Fibroblast of upper back skin (primary cell): ENCODE measurements around the gene EPHX1.

Source experiments
- DNase-seq: peaks from one replicate; pipeline ENCODE4 v3.0.0-alpha.2; 2013

Gene EPHX1

DNA sequence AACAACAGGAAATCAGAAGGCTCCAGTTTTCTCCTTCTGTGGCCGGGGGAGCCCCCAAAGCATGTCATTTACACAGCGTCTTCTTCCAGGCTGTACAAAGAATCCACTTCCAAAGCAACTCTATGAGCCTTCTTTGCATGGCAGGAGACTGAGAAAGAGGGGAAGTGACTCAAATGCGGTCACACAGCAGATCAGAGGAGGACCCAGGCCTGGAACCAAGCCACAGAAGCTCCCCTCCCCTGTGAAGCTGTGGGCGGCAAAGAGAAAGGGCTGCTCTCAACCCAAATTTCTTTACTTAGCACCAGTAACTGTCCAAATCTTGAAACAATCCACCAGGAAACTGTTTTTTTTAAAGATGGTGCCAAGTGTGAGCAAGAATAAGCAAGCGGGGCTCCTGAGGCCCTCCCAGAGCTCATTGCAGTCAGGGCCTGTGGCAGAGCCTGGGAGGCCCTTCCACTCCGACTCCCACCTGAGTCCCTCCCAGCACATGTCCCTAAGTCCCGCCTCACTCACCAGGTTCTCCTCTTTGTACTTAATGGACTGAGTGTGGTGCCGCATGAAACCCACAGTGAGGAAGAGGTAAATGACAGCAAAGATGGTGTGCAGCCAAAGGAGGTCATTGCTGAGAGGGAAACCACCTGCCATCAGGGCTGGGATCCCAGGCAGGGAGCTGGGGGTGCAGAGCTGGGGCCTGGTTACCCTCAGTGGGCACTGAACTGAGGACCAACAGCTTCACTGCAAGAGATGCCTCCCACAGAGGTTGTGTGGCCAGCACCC lies 56.3 kb downstream of the EPHX1 start:
- DNase-seq = peak; percentile 59

DNA sequence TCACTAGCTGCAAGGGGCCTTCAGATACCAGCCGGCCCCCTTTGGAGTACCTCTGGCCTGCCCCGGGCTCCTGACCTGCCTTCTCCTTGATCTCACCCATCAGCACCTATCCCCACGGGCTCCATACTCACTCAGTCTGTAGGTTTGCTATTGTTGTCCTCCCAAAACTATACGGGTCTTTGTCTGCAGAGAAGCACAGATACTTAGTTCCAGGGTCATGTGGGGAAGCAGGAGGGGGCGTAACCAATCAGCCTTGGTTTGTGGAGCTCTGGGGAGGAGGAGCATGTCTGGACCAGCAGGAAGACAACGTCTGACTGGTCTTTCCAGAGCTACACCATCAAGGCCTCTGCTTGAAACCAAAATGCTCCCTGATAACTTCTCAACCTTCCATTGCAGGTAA lies 57.1 kb downstream of the EPHX1 start:
- DNase-seq = no peak

DNA sequence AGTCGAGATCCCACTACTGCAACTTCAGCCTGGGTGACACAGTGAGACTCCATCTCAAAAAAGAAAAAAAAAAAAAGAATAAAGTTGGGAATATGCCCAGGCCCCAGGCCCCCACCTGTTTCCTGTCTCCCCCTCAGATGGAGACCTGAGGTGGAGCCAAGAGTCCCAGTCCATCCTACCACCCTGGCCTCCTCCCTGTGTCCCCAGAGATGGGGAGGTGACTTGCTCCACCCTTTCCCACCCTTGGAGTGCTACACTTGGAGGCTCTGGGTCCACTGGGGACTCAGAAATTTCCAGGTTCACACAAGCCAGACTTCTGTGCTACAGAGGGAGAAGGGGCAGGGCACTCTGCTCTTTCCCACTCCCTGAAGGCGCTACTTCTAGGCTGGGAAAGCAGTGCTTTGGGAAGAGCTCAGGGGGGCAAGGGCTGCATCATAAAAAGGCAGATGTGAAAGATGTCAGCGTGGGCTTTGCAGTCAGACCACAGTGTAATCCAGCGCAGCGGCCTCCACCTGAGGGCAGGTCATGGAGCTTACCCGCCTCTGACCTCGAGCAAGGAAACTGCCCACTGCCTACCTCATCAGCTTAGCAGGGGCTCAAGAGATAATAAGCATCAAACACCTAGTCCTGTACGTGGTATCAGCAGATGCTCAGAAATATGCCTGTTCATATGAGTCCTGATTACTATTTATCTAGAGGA lies 58.9 kb downstream of the EPHX1 start:
- DNase-seq = no peak

DNA sequence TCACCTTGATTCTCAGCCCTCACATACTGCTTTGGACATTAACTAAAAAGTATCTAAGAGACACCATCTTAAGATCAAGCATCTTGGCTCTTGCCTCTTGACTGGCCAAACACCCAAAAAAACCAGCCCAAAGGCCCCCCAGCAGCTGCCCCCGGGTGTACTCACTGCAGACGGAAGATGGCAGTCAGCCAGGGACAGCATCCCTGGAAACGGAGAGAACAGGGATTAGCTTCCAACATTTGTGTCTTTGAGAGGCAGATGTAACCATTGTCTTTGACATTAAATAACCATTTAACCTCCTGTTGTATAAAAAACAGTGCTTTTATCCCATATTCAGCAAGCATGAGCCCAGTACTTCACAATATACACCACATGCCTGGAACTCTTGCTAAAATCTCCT lies 61.0 kb downstream of the EPHX1 start:
- DNase-seq = no peak

DNA sequence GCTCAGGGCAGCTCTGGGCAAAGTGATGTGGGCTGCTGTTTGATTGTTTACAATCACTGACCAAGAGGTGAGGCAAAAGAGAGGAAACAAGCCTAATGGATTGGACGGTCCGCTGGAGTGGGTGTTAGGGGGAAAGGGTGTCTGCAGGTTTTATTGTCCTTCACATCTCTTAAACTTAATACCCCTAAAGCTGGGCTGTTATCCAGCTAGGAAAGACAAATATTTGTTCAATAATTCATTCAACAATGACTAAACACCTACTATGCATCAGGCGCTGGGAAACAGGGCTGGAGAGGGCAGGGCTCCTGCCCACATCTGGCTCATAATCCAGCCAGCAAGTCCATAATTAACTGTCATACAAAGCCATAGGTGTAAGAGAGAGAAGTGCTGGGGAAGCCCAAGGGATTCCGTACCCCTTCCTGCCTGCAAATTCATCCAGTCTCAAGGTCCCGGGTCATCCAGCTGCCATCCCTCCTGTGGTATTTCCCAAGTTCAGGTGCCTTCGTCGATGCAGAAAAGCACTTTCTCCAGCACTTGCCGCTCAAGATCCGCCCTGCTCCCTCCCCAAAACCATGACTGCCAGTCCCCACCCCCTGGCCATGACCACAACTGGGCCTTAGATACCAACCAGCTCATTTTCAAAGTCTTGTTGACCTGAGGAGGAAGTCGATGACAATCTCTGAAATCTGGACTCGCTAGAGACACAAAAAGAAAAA lies 61.6 kb downstream of the EPHX1 start:
- no peak for DNase-seq

DNA sequence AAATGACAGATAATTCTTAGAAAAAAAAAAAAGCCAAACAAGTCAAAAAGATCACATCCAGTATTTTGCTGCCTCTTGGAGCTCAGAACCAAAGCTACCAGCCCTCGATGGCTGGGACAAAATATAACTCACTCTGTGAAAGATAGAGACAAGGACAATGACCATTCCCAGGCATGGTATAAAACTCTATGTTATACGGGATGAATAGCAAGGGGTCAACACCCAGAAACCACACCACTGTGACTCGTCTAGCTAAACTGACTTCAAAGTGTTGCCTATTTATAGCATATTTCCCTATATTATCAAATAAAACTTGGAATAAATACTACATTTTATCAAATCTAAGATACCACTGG lies 62.1 kb downstream of the EPHX1 start:
- DNase-seq = no peak

DNA sequence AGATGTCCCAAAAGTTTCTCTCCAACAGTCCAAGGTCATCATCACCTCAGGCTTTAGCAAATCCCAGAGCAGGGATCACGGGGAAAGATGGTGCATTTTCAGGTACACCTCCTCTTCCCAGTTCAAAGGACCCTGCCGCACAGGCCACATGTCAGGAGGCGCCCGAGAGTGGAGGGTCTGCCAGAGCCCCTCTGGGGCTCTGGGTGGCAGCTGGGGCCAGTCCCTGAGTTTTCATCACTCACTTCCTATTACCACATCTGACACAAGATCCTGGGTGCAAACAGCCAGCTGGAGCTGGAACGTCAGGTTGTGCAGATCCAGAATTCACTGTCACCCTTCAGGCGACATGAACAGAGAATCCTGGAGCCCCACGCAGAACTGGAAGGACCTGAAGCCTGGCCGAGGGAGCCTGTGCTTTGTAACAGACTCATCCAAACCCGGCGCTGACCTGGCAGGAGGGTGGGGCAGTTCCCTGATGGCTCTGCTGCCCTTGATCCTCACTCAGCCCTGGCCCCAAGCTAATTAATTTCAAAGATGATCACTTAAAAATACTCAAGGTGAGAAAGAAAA lies 63.4 kb downstream of the EPHX1 start:
- no peak for DNase-seq

DNA sequence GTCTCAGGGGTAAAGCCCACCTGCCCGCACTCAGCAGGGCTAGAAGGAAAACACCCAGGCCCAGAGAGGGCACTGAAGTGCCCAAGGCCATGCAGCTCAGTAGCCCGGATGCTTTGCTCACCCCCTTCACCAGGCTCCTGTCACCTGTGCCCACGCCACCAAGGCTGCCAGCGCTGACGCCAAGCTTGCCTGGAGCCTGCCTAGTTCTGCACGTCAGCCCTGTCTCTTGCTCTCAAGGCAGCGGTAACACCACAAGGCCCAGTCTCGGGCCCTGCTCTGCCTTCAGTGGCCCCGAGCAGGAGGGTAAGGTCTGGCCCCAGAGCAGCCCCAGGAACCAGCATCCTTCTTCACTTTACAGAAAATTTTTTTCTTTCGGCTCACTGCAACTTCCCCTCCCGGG lies 64.5 kb downstream of the EPHX1 start:
- DNase-seq = no peak

DNA sequence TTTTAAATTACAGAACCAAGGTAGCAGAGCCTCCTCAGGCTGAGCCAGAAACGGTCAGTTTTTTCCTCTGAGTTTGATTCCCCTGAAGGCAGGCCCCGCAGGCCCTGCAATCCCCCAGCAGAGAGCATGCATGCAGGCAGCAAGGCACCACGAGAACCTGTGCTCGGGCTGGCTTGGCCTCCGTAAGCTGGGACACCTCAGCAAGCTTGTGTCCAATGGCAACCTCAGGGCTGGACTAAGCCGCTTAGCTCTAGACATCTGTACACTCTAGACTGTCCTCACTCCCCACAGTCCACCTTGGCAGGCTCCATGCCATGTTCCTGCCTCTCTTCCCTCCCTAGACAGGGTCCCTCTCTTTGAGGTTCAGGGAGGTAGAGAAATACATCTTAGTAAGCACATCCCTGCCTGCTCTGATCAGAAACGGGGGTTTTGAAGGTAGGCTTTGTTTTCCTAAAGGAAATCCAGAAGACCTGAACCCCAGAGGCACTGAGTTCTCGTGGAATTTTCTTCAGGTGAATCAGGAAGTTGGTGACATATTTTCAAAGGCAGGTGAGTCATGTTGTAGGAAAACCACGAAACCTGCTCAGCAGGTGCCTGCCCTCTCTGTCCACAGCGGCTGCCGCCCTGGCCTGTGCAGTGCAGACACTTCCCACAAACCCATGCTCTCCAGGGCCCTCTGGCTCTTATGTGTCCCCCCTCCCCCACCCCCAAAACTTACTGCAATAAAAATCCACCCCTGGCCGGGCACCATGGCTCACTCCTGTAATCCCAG lies 65.3 kb downstream of the EPHX1 start:
- DNase-seq = no peak

DNA sequence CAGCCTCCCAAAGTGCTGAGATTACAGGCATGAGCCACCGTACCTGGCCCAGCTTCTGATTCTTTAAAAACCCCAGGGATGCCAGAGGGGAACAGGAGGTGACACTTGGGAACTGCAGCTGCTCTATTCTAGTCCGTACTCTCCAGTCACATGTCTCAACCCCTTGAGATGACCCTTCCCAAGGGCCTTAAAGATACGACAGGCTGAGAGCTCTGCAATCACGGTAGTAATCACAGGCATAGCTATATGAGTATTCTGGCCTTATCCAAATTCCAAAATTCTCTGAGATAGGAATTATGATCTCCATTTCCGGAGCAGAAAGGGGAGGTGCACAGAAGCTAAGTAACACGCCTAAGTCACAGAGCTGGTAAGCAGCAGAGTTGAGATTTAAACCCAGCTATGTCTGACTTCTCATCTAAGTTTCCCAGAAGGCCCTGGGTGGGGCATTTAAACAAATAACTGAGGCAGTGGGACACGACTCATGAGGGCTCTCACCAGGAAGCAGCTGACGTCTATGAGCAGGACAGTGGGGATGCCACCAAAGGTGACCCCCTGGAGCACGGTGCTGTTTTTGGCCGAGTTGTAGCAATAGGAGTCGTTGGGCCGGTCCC lies 67.1 kb downstream of the EPHX1 start:
- no peak for DNase-seq

DNA sequence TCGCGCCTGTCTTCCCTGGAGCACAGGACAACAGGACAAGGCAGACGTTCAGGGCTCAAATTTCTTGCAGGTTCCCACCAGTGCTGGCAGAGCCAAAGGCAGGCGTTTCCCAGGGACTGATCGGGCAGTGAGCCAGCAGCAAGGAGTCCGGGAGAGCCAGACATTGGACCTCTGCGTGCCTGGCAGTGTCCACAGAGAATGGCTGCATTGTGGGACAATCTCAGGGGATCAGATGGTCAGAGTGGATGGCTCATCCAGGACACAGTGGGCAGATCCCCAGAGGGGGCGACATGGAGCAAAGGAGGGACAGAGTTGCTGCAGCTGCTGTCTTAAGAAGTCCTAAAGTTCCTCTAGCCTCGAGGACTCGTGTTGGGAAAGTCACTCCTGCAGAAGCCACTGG lies 67.7 kb downstream of the EPHX1 start:
- DNase-seq = peak; percentile 19

DNA sequence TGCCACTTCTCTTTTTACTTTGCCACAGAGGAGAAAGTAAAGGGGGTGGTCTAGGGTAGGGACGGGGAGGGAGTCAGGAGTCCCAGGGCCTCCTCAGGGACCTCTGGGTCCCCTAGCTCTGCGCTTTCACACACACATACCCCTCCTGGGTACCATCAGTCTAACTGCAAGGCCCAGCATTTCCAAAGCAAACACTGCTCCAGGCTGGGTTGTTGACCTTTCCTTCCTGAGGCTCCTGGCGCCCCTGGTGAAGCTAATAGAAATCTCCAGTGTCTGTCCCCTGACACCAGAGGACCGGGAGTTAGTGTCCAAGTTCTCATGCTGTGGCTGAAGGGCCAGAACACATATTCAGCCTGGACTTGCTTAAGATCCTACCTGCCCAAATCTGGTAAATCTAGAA lies 68.4 kb downstream of the EPHX1 start:
- no peak for DNase-seq

DNA sequence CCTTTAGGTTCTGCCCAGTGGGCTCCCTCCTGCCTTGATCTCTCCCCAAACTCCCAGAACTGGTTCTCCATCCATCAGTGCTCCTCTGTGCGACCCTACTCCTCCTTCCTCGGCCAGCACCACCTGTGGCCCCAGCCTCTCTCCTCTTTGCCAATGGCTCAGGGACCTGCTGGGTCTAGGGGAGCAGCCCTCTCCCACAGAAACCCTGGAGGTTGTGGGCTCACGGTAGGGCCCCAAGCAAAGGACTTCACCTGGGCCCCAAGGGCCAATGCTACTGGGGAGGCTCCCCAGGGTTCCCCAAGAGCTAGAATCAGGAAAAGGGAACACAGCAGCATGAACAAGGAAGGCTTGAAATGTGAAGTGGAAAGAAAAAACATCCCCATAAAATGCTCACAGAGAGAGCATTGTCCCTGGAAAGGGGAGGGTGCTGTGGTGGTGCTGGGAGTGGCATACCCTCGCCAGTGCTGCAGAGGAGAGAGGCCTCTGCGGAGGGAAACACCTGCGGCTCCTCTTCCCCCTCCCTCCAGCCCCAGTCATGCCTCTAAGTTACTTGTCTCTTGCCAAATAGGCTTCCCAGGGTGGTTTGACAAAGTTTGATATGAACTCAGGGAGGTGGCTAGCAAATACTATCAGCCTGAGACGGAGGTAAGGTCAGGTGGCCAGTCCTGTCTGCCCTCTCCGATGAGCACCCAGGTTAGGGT lies 69.7 kb downstream of the EPHX1 start:
- no peak for DNase-seq

DNA sequence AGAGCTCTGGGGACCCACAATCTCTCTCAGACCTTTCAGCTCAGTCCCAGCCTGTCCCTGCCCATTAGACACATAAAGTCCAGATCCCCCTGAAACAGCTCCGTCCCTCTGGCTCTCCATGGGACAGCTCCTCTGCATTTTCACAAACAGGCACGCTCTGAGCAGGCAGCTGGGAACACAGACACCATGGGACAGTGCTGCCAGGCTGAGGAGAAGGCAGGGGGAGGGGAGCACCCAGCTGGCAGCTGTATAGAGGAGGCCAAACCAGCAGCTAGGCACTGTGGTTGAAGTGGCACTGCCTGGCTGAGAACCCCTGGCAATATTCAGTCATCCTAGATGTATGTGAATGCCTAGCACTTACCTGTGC lies 70.3 kb downstream of the EPHX1 start:
- DNase-seq = no peak

DNA sequence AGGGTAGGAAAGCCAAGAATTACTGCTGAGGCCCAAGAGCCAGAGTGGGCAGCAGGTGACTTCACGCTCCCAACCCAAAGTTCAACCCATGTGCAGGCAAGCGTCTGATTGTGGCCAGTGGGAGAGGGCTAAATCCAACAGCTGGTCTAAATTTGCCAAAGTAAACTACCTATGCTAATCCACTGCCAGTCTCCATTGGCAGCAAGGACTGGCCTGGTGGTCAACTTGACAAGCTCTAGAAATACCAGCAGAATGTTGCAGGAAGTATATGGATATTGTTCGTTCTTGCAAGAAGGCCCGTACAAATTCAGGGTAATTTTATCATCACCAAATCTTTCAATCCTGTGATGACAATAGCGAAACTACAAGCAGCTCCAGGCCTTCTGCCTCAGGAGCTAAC lies 70.7 kb downstream of the EPHX1 start:
- DNase-seq = no peak

DNA sequence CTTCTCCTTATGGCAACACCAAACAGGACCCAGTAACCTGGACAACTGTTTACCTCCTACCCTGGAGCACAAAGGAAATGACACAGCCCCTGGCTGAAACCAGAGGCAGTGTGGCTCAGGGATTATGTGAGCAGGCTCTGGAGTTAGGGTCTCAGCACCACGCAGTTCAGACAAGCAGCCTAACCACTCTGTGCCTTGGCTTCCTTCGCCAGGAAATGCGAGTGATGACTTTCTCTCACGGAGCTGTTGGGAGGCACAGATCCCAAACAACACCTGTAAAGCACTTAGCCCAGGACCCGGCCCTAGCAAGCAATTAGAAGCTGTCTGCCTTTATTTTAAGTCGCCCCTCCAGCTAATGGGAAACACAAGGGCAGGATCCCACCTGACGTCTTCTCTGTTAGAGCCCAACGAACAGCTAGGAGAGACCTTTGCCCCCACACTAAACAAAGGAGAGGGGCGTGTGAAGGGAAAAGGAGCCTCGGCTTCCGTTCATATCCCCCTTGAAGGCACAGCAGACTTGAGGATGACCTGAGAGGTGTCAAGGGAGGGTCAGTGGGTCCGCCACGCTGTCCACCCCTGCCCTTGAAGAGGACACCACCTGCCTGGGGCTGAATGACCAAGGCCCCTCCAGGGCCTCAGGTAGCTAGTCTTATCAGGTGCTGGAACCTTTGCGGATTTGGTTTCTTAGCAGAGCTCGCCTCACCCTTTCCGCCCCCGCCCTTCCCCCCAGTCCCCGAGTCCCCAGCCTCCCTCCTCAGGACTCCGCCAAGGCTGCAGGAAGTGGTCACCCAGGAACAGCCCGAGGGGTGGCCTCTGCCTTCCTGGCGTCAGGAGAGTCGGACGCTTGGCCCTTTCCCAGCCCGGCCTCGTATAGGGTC lies 71.4 kb downstream of the EPHX1 start:
- DNase-seq = peak; percentile 23

DNA sequence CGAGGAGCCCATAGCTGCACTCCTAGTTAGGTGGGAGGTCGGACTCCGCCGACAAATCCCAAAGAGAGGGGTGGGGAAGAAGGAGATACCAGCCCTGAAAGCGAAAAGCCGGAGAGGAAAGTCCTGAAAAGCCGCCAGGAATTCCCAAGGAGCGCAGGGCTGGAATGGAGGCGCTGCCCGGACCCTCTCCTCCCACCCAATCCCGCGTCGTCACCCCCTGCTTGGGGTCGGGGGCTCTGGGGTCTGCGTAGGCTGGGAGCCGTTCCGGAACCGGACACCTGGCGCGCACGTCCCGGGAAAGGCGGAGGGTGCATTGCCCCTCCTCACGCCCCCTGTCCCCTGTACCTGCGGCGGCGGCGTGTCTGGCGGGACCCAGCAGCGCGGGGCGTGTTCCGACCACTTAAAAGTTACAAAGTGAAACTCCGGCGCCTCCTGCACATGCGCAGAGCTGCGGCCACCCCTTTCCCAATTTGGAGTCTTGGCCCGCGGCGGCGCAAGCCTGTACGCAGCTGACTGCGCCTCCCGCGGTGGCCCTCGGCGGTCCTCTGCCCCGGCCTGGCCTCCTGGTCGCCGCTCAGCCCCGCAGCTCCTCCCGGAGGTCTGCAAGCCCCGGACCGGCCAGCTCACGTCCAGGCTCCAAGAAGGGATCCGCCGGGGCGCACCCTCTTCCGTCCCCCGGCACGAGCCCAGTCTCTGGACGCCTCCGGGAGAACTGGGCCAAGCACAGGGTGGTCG lies 72.2 kb downstream of the EPHX1 start, which contains the start of gene TMEM63A:
TSS of gene TMEM63A (minus strand) at position 422 of the 735 bp plus-strand sequence. CDS start 4,800 bp downstream, outside the sequence.
- DNase-seq = peak; percentile 81

DNA sequence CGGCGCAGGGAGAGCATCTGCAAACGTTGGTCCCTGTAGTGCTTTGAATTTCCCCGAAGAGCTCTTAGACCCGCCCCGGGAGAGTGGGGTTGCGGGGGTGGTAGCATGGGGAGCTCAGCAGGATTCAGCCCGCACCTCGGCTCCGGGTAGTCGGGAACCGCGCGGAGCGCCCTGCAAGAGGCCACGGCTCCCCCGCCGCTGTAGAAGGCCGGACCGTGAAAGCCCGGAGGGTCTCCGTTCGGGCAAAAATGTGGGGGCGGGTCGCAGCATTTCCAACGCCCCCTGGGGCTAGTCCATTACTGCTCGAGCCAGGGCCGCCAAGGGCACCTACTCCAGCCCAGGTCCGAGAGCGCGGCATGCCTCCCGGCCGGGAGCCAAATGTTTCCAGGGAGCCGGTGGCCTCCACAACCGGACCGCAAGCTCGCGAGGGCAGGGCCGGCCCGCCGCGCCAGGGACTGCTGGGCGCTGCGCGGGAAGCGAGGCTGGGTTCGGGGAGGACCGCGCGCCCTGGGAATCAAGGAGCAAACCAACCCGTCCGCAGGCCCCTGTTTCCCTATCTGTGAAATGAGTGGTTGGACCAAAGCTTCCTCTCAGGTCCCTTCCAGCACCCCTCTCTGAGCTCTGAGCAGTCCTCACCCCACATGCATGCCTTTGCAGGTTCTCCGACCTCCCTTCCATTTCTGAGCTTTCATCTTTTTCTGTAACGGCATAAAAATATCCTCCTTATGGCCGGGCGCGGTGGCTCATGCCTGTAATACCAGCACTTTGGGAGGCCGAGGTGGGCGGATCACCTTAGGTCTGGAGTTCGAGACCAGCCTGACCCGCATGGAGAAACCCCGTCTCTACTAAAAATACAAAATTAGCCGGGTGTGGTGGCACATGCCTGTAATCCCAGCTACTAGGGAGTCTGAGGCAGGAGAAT lies 73.0 kb downstream of the EPHX1 start:
- peak; percentile 23 for DNase-seq
